K562 (cell line): Measurements from ENCODE around the gene COX7A2. TPM values are rescaled to one million over a fixed set of nuclear protein-coding genes. Genes with fewer than 3 reads are reported as not detected.

Source experiments
- ATF6 ChIP-seq: sonication (generic); formaldehyde crosslinking; IDR thresholded peaks from 2 replicates; pipeline ENCODE4 v1.4.0; 2020; ENCODE audit warnings: mild to moderate bottlenecking, missing genetic modification reagents
- CREB3 ChIP-seq: fragments of 450-650 bp; conservative IDR thresholded peaks from 2 replicates; pipeline ENCODE4 v1.6.1; 2016; ENCODE audit warnings: missing genetic modification characterization, low read depth, mild to moderate bottlenecking, missing compliant biosample characterization, moderate library complexity
- FIP1L1 ChIP-seq: fragments of 200-400 bp; formaldehyde crosslinking; IDR thresholded peaks from 2 replicates; pipeline ENCODE4 v1.6.1; 2018; ENCODE audit warnings: mild to moderate bottlenecking, low read depth, low read length; ENCODE audit not compliant: poor library complexity, severe bottlenecking
- FOS ChIP-seq: IDR thresholded peaks from 3 replicates; pipeline ENCODE4 v1.6.1; 2011; ENCODE audit not compliant: insufficient read length; ENCODE audit errors: extremely low read depth
- FOXA1 ChIP-seq: fragments of 450-650 bp; IDR thresholded peaks from 2 replicates; pipeline ENCODE4 v1.6.1; 2016; ENCODE audit warnings: mild to moderate bottlenecking, borderline replicate concordance
- FOXA3 ChIP-seq, 2 experiments: fragments of 450-650 bp in 1 of 2; sonication (generic) in 1 of 2; formaldehyde crosslinking; IDR thresholded peaks in 1 of 2; conservative IDR thresholded peaks in 1 of 2; 2 replicates each; pipeline versions ENCODE4 v1.4.0 to v1.8.0; 2020 to 2022; ENCODE audit warnings: mild to moderate bottlenecking in 2 of 2, missing genetic modification reagents in 1 of 2
- HMGXB4 ChIP-seq: sonication (generic); formaldehyde crosslinking; IDR thresholded peaks from 2 replicates; pipeline ENCODE4 v1.8.1; 2023; ENCODE audit warnings: mild to moderate bottlenecking, missing genetic modification reagents
- MNT ChIP-seq, 2 experiments: fragments of 450-650 bp; conservative IDR thresholded peaks; 2 replicates each; pipeline ENCODE4 v1.6.1; 2017; ENCODE audit warnings: mild to moderate bottlenecking in 2 of 2, moderate library complexity in 2 of 2
- NFYB ChIP-seq: IDR thresholded peaks from 2 replicates; pipeline ENCODE4 v1.6.1; 2011; ENCODE audit warnings: mild to moderate bottlenecking, moderate library complexity; ENCODE audit not compliant: insufficient read length; ENCODE audit errors: extremely low read depth
- TAF1 ChIP-seq: IDR thresholded peaks from 2 replicates; pipeline ENCODE4 v1.6.1; 2011; ENCODE audit warnings: mild to moderate bottlenecking, low read length, moderate library complexity; ENCODE audit not compliant: insufficient read depth, control insufficient read depth, severe bottlenecking; ENCODE audit errors: extremely low read depth
- ZBED1 ChIP-seq: IDR thresholded peaks from 2 replicates; pipeline ENCODE4 v1.6.1; 2014
- ZC3H8 ChIP-seq: fragments of 450-650 bp; IDR thresholded peaks from 2 replicates; pipeline ENCODE4 v1.6.1; 2017
- ZNF134 ChIP-seq: fragments of 250-450 bp; sonication (Bioruptor Pico); conservative IDR thresholded peaks from 2 replicates; pipeline ENCODE4 v1.4.0; 2020
- ZNF311 ChIP-seq: fragments of 250-450 bp; sonication (Bioruptor Pico); IDR thresholded peaks from 2 replicates; pipeline ENCODE4 v1.4.0; 2020; ENCODE audit warnings: mild to moderate bottlenecking, moderate library complexity
- ZNF354B ChIP-seq: fragments of 250-450 bp; sonication (Bioruptor Pico); IDR thresholded peaks from 2 replicates; pipeline ENCODE4 v1.4.0; 2020
- ZNF512 ChIP-seq: IDR thresholded peaks from 2 replicates; pipeline ENCODE4 v1.6.1; 2016; ENCODE audit warnings: missing genetic modification characterization, missing compliant biosample characterization
- polyA plus RNA-seq, 8 experiments: library from polyadenylated mRNA; depleted of rRNA in 4 of 8; stranded (reverse) in 5 of 8; unstranded in 3 of 8; fragments of >200 nt; fragmentation: Nextera tagmentation in 2 of 8; fragmentation: Illumina TruSeq in 1 of 8; extraction: Ambion mirVana in 2 of 8; extraction: Trizol in 1 of 8; gene quantifications; 2 replicates each; pipeline versions ENCODE4 v1.2.1 to v1.2.3, GENCODE V29; 2011 to 2014; ENCODE audit warnings: inconsistent platforms in 1 of 8, missing spikeins in 1 of 8
- total RNA-seq, 7 experiments: library from RNA; depleted of rRNA in 6 of 7; stranded (reverse); fragments of >200 nt in 6 of 7; fragmentation: Illumina TruSeq in 2 of 7; extraction: Trizol in 2 of 7; gene quantifications; 2 replicates each; pipeline versions ENCODE4 v1.2.1 to v1.2.3, GENCODE V29; 2011 to 2021; ENCODE audit warnings: low replicate concordance in 1 of 7
- TF ChIP-seq, protein P1 (sequence below): fragments of 250-450 bp; sonication (Bioruptor Pico); IDR thresholded peaks from 2 replicates; pipeline ENCODE4 v1.5.1; 2021; ENCODE audit warnings: mild to moderate bottlenecking

COX7A2 gene
- total and polyA plus RNA-seq, 9 of the 15 experiments (the other 6 are each of a cell fraction or from before 2014, with no cell fraction given): 234 to 2,216 (median 585) TPM

DNA sequence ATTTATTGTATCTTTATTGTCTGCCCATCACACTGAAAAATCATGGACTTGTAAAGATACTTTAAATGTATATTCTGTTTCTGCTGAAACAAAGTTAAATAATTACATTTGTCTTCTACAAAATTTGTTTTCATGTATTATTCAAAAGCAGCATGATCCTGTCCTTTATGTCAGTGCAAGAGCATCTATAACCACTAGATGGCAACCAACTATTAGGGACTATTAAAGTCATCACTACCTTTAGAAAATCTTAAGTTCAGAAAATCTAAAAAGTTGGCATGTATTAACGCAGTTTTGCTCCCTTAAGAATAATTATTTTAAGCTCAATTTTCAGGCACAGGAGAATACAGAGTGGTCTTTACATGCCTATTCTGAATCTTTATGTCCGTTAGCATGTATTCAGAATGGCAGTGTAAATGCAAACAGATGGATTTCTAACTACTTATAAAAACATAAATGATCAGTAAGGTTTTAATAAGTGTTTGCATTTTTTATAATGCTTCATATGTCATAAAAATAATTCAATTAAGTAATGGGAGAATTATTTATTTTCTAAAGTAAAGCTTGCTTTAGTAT lies 23.2 kb upstream of the COX7A2 start (continued):
- no peak for TF ChIP-seq MNT (conservative IDR thresholded peaks at IDR 0.05)
- TF ChIP-seq FOS: no peak
- no peak for TF ChIP-seq CREB3 (tag)
- no peak for TF ChIP-seq ZBED1
- TF ChIP-seq FOXA3 (CRISPR knock-in tag; conservative IDR thresholded peaks at IDR 0.05 in 1 of 2, IDR thresholded peaks at IDR 0.05 in 1 of 2): no peak
- TF ChIP-seq HMGXB4: no peak
- no peak for TF ChIP-seq ZNF512
- no peak for TF ChIP-seq ZNF134 (CRISPR knock-in tag)
- TF ChIP-seq ZNF354B: no peak
- TF ChIP-seq NFYB: no peak
- TF ChIP-seq, protein P1, sequence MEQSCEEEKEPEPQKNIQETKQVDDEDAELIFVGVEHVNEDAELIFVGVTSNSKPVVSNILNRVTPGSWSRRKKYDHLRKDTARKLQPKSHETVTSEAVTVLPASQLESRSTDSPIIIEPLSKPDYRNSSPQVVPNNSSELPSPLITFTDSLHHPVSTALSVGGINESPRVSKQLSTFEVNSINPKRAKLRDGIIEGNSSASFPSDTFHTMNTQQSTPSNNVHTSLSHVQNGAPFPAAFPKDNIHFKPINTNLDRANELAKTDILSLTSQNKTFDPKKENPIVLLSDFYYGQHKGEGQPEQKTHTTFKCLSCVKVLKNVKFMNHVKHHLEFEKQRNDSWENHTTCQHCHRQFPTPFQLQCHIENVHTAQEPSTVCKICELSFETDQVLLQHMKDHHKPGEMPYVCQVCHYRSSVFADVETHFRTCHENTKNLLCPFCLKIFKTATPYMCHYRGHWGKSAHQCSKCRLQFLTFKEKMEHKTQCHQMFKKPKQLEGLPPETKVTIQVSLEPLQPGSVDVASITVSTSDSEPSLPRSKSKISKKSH: no peak
- TF ChIP-seq ZNF311 (CRISPR knock-in tag): no peak
- TF ChIP-seq TAF1: no peak
- no peak for TF ChIP-seq ZC3H8
- no peak for TF ChIP-seq ATF6 (CRISPR knock-in tag)
- no peak for TF ChIP-seq FIP1L1
- no peak for TF ChIP-seq FOXA1
